DLD1 (cell line): ENCODE measurements around the gene PTPN11.

Source experiments
- in situ Hi-C: cut with HindIII; loops from 2 replicates; pipeline ENCODE4 v1.10.0; 2017; ENCODE audit warnings: low sequenced_read_pairs

PTPN11 gene

DNA sequence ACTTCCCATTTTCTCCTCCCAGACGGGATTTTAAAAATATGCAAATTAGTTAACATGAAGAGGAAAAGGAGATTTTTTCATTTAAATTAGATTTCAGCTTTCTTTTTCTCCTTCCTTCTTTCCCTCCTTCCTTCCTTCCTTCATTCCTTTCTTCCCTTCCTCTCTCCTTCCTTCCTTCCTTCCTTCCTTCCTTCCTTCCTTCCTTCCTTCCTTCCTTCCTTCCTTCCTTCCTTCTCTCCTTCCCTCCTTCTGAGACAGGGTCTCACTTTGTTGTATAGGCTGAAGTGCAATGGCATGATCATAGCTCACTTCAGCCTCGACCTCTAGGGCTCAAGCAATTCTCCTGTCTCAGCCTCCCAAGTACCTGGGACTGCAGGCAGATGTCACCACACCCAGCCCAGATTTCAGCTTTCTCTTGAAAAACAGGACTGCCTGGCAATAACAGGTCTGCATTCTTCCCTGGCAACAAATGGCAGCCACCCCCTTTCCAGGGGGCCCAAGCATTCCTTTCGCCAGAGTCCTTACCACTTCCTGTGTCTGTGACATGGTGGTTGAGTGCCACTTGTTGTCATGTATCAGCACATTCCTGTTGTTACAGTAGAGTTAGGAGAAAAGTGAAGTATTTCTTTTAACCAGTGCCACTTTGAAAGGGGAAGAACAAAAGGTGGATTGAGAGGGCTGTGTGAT is 119.1 kb downstream of the PTPN11 start:
- in situ Hi-C loops = no loop called here

DNA sequence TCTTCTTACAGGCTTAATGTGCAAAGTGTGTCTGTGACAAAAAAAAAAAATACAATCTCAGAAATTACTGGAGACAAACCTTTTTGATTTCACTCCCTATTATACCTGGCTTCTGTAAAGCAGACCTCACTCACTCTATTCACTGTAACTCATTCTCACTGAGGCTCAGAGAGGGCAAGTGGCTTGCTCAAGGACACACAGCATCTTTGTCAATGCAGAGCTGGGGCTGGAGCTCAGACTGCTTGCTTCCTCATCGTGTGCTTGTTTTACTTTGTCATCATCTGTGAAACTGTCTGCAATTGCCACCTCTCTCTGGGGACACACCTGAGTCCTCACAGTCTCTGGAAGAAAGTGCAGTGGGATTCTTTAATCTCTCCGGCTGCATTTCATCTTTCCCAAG is 120.0 kb downstream of the PTPN11 start:
- in situ Hi-C loops = no loop called here

DNA sequence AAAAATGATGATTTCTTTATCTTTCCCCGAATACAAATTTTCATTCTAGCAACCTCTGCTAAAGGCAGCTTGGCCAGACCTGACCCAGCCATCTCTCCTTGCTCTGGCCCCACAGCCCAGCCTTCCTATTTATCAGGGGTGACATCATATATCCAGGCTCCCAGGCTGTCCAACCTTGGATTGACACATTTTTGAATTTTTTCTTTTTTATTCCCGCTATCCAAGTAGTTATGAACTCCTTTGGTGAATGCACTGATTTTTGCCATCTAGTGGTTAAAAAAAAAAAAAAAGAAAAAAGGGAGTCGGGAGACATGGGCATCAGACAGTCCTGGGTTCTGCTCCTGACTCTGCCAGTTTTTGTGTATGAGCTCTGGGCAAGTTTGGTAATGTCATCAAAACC is 120.5 kb downstream of the PTPN11 start:
- in situ Hi-C loops = no loop called here

DNA sequence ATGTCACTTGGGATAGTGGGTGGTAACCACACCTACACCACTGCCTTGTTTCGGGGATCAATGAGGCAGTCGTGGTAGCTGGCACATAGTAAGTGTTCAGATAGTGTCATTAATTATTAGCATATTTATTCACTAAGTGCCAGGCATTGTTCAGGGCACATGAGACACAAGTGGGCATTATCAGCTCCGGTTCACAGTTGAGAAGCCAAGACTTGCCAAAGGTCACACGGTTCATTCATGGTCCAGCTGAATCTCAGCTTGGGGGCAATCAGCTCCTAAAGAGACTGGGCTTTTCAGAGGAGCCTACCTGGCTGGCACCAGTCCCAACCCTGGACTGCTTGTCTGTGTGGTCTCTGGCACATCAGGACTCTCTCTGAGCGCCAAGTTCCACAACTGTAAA is 121.3 kb downstream of the PTPN11 start:
- in situ Hi-C loops = no loop called here

DNA sequence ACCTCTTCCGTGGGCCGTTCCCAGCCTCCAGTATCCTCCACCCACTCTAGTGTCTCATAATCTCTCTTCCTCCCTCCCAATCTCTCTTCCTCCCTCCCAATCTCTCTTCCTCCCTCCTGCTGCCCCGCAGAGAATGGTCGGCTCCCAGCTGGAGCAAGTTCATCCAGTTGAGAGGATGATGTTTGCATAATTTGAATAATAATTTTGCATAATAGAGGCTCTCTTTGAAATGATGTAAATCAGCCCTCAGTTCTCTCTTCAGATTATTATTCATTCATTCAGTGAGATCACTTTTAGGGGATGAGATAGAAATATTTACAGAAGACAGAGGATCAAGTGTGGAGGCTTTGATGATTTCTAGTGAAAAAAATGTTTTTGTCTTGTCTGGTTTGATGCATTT is 125.0 kb downstream of the PTPN11 start:
- in situ Hi-C loops = no loop called here

DNA sequence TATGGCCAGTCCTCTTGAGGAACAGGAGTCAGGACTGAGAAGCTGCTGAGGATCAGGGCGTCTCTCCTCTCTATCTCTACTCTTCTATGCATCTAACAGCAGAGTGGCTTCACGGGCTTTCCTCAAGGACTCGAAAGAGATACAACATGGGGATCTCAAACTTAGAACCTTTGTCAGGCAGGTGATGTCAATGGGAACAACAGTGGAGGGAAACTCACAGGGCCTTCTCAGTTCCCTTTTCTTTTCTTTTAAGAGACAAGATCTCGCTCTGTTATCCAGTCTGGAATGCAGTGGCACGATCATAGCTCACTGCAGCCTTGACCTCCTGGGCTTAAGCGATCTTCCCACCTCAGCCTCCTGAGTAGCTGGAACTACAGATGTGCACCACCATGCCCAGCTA is 127.6 kb downstream of the PTPN11 start:
- in situ Hi-C loops = no loop called here

DNA sequence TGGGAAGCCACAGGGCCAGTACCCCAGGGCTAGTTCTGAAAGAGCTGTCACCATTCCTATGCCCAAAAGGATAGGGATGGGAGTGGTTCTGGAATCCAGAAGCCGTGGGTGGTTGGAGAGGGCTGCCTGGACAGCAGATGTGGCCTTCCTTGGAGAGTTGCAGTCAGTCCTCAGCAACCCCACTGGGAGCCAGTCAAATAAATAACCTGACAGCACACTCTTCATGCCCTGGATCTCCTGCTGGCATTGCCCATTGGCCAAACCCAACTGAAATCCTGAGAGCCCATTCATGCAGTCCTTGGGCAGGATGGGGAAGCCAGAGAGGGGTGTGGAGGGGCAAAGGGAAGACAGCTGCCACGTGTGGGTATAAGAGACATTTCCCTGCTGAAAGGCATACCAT is 128.2 kb downstream of the PTPN11 start:
- in situ Hi-C loops = no loop called here

DNA sequence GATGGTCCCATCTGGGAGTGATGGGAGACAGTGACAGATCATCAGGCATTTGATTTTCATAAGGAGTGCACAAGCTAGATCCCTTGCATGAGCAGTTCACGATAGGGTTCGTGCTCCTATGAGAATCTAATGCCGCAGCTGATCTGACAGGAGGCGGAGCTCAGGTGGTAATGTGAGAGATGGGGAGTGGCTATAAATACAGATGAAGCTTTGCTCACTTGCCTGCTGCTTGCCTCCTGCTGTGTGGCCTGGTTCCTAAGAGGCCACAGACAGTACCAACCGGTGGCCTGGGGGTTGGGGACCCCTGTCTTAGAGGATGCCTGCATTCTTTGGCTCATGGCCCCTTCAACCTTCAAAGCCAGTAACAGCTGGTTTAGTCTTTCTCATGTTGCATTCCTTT is 130.3 kb downstream of the PTPN11 start:
- in situ Hi-C loops = no loop called here

DNA sequence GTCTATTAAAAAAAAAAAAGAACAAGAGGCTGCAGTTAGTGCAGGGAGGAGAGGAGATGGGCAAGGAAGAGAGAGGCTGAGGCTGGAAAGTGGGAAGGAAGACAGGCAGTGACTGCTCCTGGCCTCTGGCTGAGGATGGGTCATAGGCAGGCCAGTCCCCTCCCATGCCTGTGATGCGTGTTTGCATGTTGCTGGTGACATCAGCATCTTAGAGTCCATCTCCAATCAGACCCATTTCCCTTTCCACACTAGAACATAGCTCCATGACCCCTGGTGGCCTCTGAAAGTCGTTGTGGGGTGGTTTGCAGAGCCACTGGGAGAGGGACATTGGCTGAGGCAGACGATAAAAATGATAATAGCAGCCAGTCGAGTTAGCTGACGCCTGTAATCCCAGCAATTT is 132.9 kb downstream of the PTPN11 start:
- in situ Hi-C loops = no loop called here

DNA sequence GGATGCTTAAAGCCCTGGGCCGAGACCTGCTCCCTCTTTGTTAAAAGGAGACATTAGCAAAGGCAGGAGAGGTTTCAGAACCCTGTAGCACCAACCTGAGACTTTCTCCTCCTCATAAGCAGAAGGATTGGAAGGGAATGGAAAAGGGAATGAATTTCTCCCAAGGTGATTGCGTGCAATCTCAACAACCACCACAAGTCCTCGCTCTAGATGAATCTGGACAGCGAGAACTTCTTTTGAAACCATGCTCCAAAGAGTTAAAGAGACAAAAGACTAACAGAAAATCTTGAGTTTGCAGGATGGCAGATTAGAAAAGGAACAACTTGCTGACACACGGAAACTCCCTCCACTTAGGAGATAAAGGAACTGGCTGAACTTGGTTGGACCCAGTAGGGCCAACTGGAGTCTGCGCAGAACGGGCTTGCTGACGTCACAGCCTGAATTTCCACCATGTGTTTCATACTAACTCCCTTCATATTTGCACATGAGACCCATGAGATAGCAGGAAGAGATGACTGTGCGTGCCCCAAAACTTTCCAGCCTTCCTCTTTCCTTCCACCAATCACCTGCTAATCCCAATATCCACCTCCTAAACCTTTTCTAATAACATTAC is 137.0 kb downstream of the PTPN11 start:
- in situ Hi-C loops = loop anchor here (5.0 kb wide), 1 partner anchor 62 kb away; no protein-coding TSS in a partner anchor

DNA sequence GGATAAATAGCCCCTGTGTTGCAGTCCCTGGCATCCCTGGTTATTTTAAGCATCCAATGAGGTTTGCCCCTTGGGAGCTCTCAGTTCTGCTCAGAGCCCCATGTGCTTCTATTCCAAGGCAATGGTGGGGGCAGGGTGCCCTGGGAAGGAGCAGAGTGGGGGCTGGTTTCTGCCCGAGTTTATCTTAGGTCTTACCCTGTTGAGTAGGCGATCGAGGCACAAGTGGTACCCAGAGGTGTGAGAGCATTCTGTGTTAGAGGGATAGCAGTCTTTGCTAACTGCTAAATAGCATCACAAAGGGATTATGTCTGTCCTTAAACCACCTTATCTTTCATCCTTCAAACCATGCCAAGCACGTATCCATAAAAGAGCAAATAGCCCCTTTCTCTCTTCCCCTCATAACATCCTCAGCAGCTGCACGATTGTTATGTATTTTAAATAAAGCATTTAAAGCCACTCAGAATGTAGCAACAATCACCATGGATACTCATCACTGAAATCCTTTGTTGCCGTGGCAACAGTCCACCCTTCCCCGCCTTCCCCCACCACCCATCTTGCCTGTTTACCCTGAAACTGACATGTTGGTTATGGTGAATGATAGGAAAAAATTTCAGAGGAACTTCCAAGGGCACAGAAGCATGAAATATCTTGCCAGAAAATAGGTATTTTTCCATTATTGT is 139.3 kb downstream of the PTPN11 start:
- in situ Hi-C loops = loop anchor here (5.0 kb wide), 1 partner anchor 59 kb away; no protein-coding TSS in a partner anchor
